Adipocyte (in vitro differentiated cells): ENCODE results near the gene SLC5A6.

Experiments used
- DNase-seq: peaks from one replicate; pipeline ENCODE4 v3.0.0-alpha.2; 2015; ENCODE audit warnings: low read depth
- H3K27me3 ChIP-seq: replicated peaks from 2 replicates; pipeline ENCODE4 v1.7.0; 2013; ENCODE audit warnings: mild to moderate bottlenecking, low read length, moderate library complexity; ENCODE audit not compliant: control insufficient read depth, insufficient read depth
- H3K36me3 ChIP-seq: 2 replicates; pipeline ENCODE4 v1.7.0; 2013; ENCODE audit warnings: low read length, mild to moderate bottlenecking, moderate library complexity; ENCODE audit not compliant: control insufficient read depth, insufficient read depth, severe bottlenecking
- H3K4me1 ChIP-seq: 2 replicates; pipeline ENCODE4 v1.7.0; 2013; ENCODE audit warnings: mild to moderate bottlenecking, low read length, moderate library complexity; ENCODE audit not compliant: control insufficient read depth, insufficient read depth
- H3K4me3 ChIP-seq: 2 replicates; pipeline ENCODE4 v1.7.0; 2013; ENCODE audit warnings: mild to moderate bottlenecking, low read length, moderate library complexity
- H3K9ac ChIP-seq: 2 replicates; pipeline ENCODE4 v1.7.0; 2013; ENCODE audit warnings: mild to moderate bottlenecking, low read length, moderate library complexity
- H3K9me3 ChIP-seq: 2 replicates; pipeline ENCODE4 v1.7.0; 2013; ENCODE audit warnings: mild to moderate bottlenecking, low read length, moderate library complexity; ENCODE audit not compliant: control insufficient read depth

Gene SLC5A6

GRCh38 chr2:27211943-27212625, at the start of gene SLC5A6, which contains the start of gene ATRAID:
Gene SLC5A6 (minus strand): TSS chr2:27212268. CDS start chr2:27207650, 4,618 bp downstream.
Gene ATRAID (plus strand): TSS chr2:27212041. CDS start chr2:27212369, 328 bp downstream.
- H3K9ac ChIP-seq, result peak within 1 kb of the TSS; percentile 99
- H3K9me3 ChIP-seq, result no peaks in the 10 kb centered on the region
- peak; percentile 96 for DNase-seq
- H3K4me3 ChIP-seq, result peak within 1 kb of the TSS; percentile 95
- peaks cover 38% of the 10 kb centered on the region for H3K36me3 ChIP-seq
- H3K4me1 ChIP-seq, result peaks cover 46% of the 10 kb centered on the region
- H3K27me3 ChIP-seq, result no peaks in the 10 kb centered on the region

GRCh38 chr2:27261241-27261925, 49.3 kb upstream of the SLC5A6 start:
- H3K4me1 ChIP-seq, result peaks cover 2% of the 10 kb centered on the region
- DNase-seq, result no peak
- no peak overlapping the region for H3K4me3 ChIP-seq
- H3K9me3 ChIP-seq, result no peaks in the 10 kb centered on the region
- no peak overlapping the region for H3K9ac ChIP-seq
- H3K36me3 ChIP-seq, result no peaks in the 10 kb centered on the region
- peaks cover 54% of the 10 kb centered on the region for H3K27me3 ChIP-seq

- Histone ChIP-seq H3K36me3 (no peaks in the 10 kb centered on the region), H3K9ac (no peak overlapping the region), H3K27me3 (peaks cover 25% of the 10 kb centered on the region), H3K9me3 (no peaks in the 10 kb centered on the region), H3K4me1 (peaks cover 16% of the 10 kb centered on the region), H3K4me3 (no peak overlapping the region)
- no peak for DNase-seq
Observed at GRCh38 chr2:27258051-27258450, 46.0 kb upstream of the SLC5A6 start.

- no peak for DNase-seq
- Histone ChIP-seq H3K9ac (no peak overlapping the region), H3K36me3 (no peaks in the 10 kb centered on the region), H3K4me3 (no peak overlapping the region), H3K27me3 (peaks cover 25% of the 10 kb centered on the region), H3K4me1 (peaks cover 16% of the 10 kb centered on the region), H3K9me3 (no peaks in the 10 kb centered on the region)
Observed at GRCh38 chr2:27256855-27257454, 44.9 kb upstream of the SLC5A6 start.

- DNase-seq, result peak; percentile 72
- Histone ChIP-seq H3K27me3 (peaks cover 24% of the 10 kb centered on the region), H3K4me3 (peak overlapping the region; percentile 29), H3K36me3 (no peaks in the 10 kb centered on the region), H3K4me1 (peaks cover 16% of the 10 kb centered on the region), H3K9me3 (no peaks in the 10 kb centered on the region), H3K9ac (no peak overlapping the region)
Observed at GRCh38 chr2:27255660-27256059, 43.6 kb upstream of the SLC5A6 start.

- Histone ChIP-seq H3K36me3 (no peaks in the 10 kb centered on the region), H3K4me1 (peaks cover 16% of the 10 kb centered on the region), H3K9ac (no peak overlapping the region), H3K27me3 (peaks cover 24% of the 10 kb centered on the region), H3K9me3 (no peaks in the 10 kb centered on the region), H3K4me3 (peak overlapping the region; percentile 29)
- DNase-seq, result no peak
Observed at GRCh38 chr2:27255187-27255586, 43.1 kb upstream of the SLC5A6 start.

GRCh38 chr2:27251766-27252165, 39.7 kb upstream of the SLC5A6 start:
- Histone ChIP-seq H3K4me3 (no peak overlapping the region), H3K9ac (no peak overlapping the region), H3K9me3 (no peaks in the 10 kb centered on the region), H3K4me1 (peaks cover 16% of the 10 kb centered on the region), H3K36me3 (no peaks in the 10 kb centered on the region), H3K27me3 (peaks cover 27% of the 10 kb centered on the region)
- DNase-seq, result no peak

GRCh38 chr2:27250652-27251379, 38.7 kb upstream of the SLC5A6 start:
- no peaks in the 10 kb centered on the region for H3K9me3 ChIP-seq

GRCh38 chr2:27249891-27250651, 38.0 kb upstream of the SLC5A6 start:
- H3K4me1 ChIP-seq, result peaks cover 5% of the 10 kb centered on the region
- H3K4me3 ChIP-seq, result no peak overlapping the region
- DNase-seq, result no peak
- H3K9me3 ChIP-seq, result no peaks in the 10 kb centered on the region
- no peak overlapping the region for H3K9ac ChIP-seq
- peaks cover 27% of the 10 kb centered on the region for H3K27me3 ChIP-seq
- H3K36me3 ChIP-seq, result no peaks in the 10 kb centered on the region

More at GRCh38 chr2:27250652-27251379, 38.7 kb upstream of the SLC5A6 start:
- H3K4me1 ChIP-seq, result peaks cover 12% of the 10 kb centered on the region
- DNase-seq, result no peak
- no peaks in the 10 kb centered on the region for H3K36me3 ChIP-seq
- peaks cover 27% of the 10 kb centered on the region for H3K27me3 ChIP-seq
- no peak overlapping the region for H3K9ac ChIP-seq
- no peak overlapping the region for H3K4me3 ChIP-seq

GRCh38 chr2:27249159-27249890, 37.3 kb upstream of the SLC5A6 start:
- Histone ChIP-seq H3K4me3 (no peak overlapping the region), H3K27me3 (peaks cover 27% of the 10 kb centered on the region), H3K4me1 (no peaks in the 10 kb centered on the region), H3K9ac (no peak overlapping the region), H3K9me3 (no peaks in the 10 kb centered on the region), H3K36me3 (peaks cover 3% of the 10 kb centered on the region)
- no peak for DNase-seq
